Keratinocyte (primary cell): Measurements from ENCODE around the gene ZNF283. TPM values are rescaled to one million over a fixed set of nuclear protein-coding genes. Genes with fewer than 3 reads are reported as not detected.

Source experiments
- DNase-seq: peaks from one replicate; pipeline ENCODE4 v3.0.0-alpha.2; 2011; ENCODE audit warnings: low read depth, missing footprints, low spot score
- FAIRE-seq: peaks from 2 replicates; lab custom pipeline; 2011; peaks lifted over from hg19 to GRCh38; lab: Jason Lieb, UNC
- H2AFZ ChIP-seq: 2 replicates; pipeline ENCODE4 v1.6.0; 2012; ENCODE audit warnings: low read length, control low read depth, inconsistent platforms; ENCODE audit not compliant: control insufficient read depth
- H3K27ac ChIP-seq: 2 replicates; pipeline ENCODE4 v1.5.1; 2011; ENCODE audit warnings: low read length; ENCODE audit not compliant: control insufficient read depth, insufficient read depth
- H3K27me3 ChIP-seq: 3 replicates; pipeline ENCODE4 v1.6.0; 2011; ENCODE audit warnings: low read length; ENCODE audit not compliant: control insufficient read depth, insufficient read depth; ENCODE audit errors: extremely low read depth
- H3K36me3 ChIP-seq, 2 experiments: 2 replicates in 1 of 2; 3 replicates in 1 of 2; pipeline ENCODE4 v1.5.1; 2011; ENCODE audit warnings: low read length in 2 of 2, mild to moderate bottlenecking in 1 of 2; ENCODE audit not compliant: control insufficient read depth in 2 of 2, insufficient read depth in 2 of 2; ENCODE audit errors: extremely low read depth in 1 of 2
- H3K4me1 ChIP-seq: 3 replicates; pipeline ENCODE4 v1.5.1; 2011; ENCODE audit warnings: low read length; ENCODE audit not compliant: control insufficient read depth, insufficient read depth; ENCODE audit errors: extremely low read depth
- H3K4me2 ChIP-seq: 3 replicates; pipeline ENCODE4 v1.6.0; 2011; ENCODE audit warnings: low read depth, low read length; ENCODE audit not compliant: control insufficient read depth, insufficient read depth; ENCODE audit errors: extremely low read depth
- H3K4me3 ChIP-seq, 3 experiments: fragments of 200-600 bp in 1 of 3; sonication (generic) in 1 of 3; 2 replicates in 2 of 3; 3 replicates in 1 of 3; pipeline ENCODE4 v1.5.1; 2011 to 2016; ENCODE audit warnings: low read length in 3 of 3, mild to moderate bottlenecking in 3 of 3, control low read depth in 2 of 3, inconsistent platforms in 1 of 3, low read depth in 1 of 3, mixed read lengths in 1 of 3, mixed run types in 1 of 3, moderate library complexity in 1 of 3; ENCODE audit not compliant: control insufficient read depth in 2 of 3, insufficient read depth in 2 of 3; ENCODE audit errors: extremely low read depth in 1 of 3
- H3K79me2 ChIP-seq: 2 replicates; pipeline ENCODE4 v1.6.0; 2012; ENCODE audit warnings: low read length; ENCODE audit not compliant: control insufficient read depth, insufficient read depth
- H3K9ac ChIP-seq: 3 replicates; pipeline ENCODE4 v1.6.0; 2011; ENCODE audit warnings: low read length; ENCODE audit not compliant: control insufficient read depth, insufficient read depth; ENCODE audit errors: extremely low read depth
- H3K9me1 ChIP-seq: 3 replicates; pipeline ENCODE4 v1.6.0; 2011; ENCODE audit warnings: low read length; ENCODE audit not compliant: control insufficient read depth, insufficient read depth; ENCODE audit errors: extremely low read depth
- H3K9me3 ChIP-seq: 2 replicates; pipeline ENCODE4 v1.5.1; 2012; ENCODE audit warnings: low read depth, low read length; ENCODE audit not compliant: control insufficient read depth
- H4K20me1 ChIP-seq: 3 replicates; pipeline ENCODE4 v1.6.0; 2011; ENCODE audit warnings: low read length; ENCODE audit not compliant: control insufficient read depth, insufficient read depth; ENCODE audit errors: extremely low read depth
- EZH2 ChIP-seq: IDR thresholded peaks from one replicate; pipeline ENCODE4 v1.6.1; 2012; ENCODE audit warnings: inconsistent platforms, mild to moderate bottlenecking, low read length, moderate library complexity
- dilution Hi-C: fragments of 300-500 bp; cut with MboI; formaldehyde crosslinking; loops from one replicate; pipeline ENCODE4 v1.7.0; 2020; ENCODE audit warnings: low sequenced_read_pairs; ENCODE audit not compliant: extremely low pct_ligation_motif_present
- polyA minus RNA-seq, 3 experiments: library from RNA; depleted of rRNA, polyadenylated mRNA; stranded (reverse); fragments of >200 nt; gene quantifications; 1 replicate in 1 of 3; 2 replicates in 1 of 3; 3 replicates in 1 of 3; pipeline ENCODE4 v1.2.3, GENCODE V29; 2011
- polyA plus RNA-seq, 5 experiments: library from polyadenylated mRNA; depleted of rRNA in 3 of 5; stranded (reverse) in 3 of 5; stranded (forward) in 1 of 5; unstranded in 1 of 5; fragments of >200 nt; gene quantifications; 1 replicate in 1 of 5; 2 replicates in 3 of 5; 3 replicates in 1 of 5; pipeline versions ENCODE4 v1.2.1 to v1.2.3, GENCODE V29; 2011 to 2012; ENCODE audit warnings: missing spikeins in 2 of 5, low read depth in 1 of 5, low replicate concordance in 1 of 5
- TF ChIP-seq, protein P1 (sequence below), 3 experiments: IDR thresholded peaks in 1 of 3; conservative IDR thresholded peaks in 1 of 3; optimal IDR thresholded peaks in 1 of 3; 2 replicates in 2 of 3; 3 replicates in 1 of 3; pipeline versions ENCODE3 to v1.5.1; 2011; ENCODE audit warnings: low read length in 3 of 3, mild to moderate bottlenecking in 3 of 3, moderate library complexity in 2 of 3, control low read depth in 1 of 3, inconsistent platforms in 1 of 3; ENCODE audit not compliant: insufficient read depth in 2 of 3; ENCODE audit errors: extremely low read depth in 1 of 3

ZNF283 gene
- polyA plus RNA-seq (3.5 to 7.7 TPM (median 5.7 TPM) in 3 replicates), polyA minus RNA-seq (7.8 to 15.1 TPM (median 11.2 TPM) in 3 replicates)
- 3.8 TPM for polyA plus RNA-seq (2011; ENCODE audit: low read depth)
- polyA plus RNA-seq (2011; cell fraction: cytosol; rRNA removed): 2.1 and 2.9 TPM in 2 replicates
- 10.7 and 11.8 TPM in 2 replicates for polyA plus RNA-seq (2011; cell fraction: nucleus; rRNA removed)
- polyA plus RNA-seq (2012; ENCODE audit: low replicate concordance): 4.4 and 5.2 TPM in 2 replicates
- 5.4 TPM for polyA minus RNA-seq (2011; cell fraction: cytosol; rRNA and poly(A)+ RNA removed)
- polyA minus RNA-seq (2011; cell fraction: nucleus; rRNA and poly(A)+ RNA removed): 12.8 and 21.1 TPM in 2 replicates

DNA sequence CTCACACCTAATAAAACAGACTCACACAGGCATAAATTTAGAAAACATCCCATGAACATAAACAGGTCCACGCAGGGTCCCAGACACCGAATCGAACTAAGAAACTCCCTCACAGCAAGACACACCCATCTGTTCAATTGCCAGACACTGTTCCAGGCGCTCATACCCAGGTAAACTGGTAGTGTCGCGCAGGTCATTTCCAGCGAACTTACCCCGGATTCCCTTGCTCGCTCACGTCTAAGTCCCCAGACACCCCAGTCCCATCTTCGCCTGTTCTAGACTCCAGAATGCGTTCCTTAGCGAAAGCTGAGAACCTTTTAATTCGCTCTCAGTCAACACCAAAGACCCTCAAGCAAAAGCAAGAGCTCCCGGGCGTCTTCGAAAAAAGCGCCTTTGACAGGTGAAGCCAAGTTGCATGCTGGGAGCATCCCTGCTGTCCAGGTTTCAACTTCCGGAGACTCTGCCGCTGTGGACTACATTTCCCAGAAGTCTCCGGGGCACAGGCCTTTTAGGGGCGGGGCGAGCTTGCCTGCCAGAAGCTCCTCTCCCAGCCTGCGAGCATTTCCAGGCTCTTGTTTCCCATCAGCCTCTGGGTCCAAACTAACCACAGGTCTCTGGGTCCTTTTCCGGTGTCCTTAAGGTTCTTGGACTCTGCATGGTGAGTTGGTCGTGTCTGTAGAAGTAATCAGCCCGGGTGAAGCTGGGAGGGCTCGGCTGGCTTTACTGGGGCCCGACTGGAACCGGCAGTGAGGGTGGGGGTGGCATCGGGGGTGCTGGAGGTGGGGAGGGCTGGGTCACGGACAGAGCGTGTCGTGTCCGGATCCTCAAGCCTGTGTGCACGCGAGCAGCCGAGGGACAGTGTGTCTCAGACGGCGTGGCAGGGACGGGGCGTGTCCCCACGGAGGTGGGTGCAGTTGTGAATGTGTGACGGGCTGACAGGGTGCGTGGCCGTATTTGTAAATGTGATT is at the start of gene ZNF283:
Gene ZNF283, plus strand, starts transcription at position 535 of the 968 bp plus-strand sequence. CDS start 6,184 bp downstream, outside the sequence.
- Histone ChIP-seq H3K27ac (peak within 1 kb of the TSS; percentile 55), H3K9ac (peak within 1 kb of the TSS; percentile 77), H3K36me3 (peaks cover 2 to 12% of the 10 kb centered on the region in 2 experiments), H3K9me3 (no peaks in the 10 kb centered on the region), H4K20me1 (no peaks in the 10 kb centered on the region), H3K27me3 (no peaks in the 10 kb centered on the region), H3K4me1 (peaks cover 3% of the 10 kb centered on the region), H3K79me2 (peaks cover 6% of the 10 kb centered on the region), H2AFZ (peak within 1 kb of the TSS; percentile 93), H3K4me2 (peak within 1 kb of the TSS; percentile 95), H3K4me3 (peak within 1 kb of the TSS; percentile 68 to 80 (median 72)), H3K9me1 (no peaks in the 10 kb centered on the region)
- DNase-seq (peak; percentile 59), FAIRE-seq (peak; percentile 62)
- dilution Hi-C loops: no loop called here
- TF ChIP-seq, protein P1, sequence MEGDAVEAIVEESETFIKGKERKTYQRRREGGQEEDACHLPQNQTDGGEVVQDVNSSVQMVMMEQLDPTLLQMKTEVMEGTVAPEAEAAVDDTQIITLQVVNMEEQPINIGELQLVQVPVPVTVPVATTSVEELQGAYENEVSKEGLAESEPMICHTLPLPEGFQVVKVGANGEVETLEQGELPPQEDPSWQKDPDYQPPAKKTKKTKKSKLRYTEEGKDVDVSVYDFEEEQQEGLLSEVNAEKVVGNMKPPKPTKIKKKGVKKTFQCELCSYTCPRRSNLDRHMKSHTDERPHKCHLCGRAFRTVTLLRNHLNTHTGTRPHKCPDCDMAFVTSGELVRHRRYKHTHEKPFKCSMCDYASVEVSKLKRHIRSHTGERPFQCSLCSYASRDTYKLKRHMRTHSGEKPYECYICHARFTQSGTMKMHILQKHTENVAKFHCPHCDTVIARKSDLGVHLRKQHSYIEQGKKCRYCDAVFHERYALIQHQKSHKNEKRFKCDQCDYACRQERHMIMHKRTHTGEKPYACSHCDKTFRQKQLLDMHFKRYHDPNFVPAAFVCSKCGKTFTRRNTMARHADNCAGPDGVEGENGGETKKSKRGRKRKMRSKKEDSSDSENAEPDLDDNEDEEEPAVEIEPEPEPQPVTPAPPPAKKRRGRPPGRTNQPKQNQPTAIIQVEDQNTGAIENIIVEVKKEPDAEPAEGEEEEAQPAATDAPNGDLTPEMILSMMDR (optimal IDR thresholded peaks at IDR 0.05 in 1 of 3, IDR thresholded peaks at IDR 0.05 in 1 of 3, conservative IDR thresholded peaks at IDR 0.05 in 1 of 3; ENCODE audit: extremely low read depth in 1 of 3, insufficient read depth in 2 of 3, low read length in 3 of 3): no peak
- TF ChIP-seq EZH2: no peak

DNA sequence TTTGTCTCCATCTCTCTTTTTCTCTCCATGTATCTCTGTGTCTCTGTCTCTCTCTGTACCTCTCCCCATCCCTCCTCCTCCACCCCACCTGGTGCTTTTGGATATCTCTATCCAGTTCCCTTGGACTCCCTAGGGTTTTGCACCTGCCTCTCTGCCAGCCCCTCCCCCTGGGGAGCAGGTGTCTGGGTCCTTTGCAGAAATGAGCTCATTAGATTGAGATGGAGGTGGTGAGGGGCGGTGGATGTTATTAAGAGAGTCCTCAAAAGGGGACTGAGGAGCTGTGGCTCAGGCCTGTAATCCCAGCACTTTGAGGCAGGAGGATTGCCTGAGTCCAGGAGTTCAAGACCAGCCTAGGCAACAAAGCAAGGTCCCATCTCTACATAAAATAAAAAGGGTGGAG is 48.5 kb upstream of the ZNF283 start:
- H4K20me1 ChIP-seq: no peaks in the 10 kb centered on the region
- FAIRE-seq (no peak), DNase-seq (no peak)
- peaks cover 52% of the 10 kb centered on the region for H3K4me1 ChIP-seq
- H3K9me1 ChIP-seq: no peaks in the 10 kb centered on the region
- dilution Hi-C loops: no loop called here
- H3K27ac ChIP-seq: no peak overlapping the region
- H3K4me2 ChIP-seq: no peak overlapping the region
- H3K36me3 ChIP-seq: no peaks in the 10 kb centered on the region
- no peak for TF ChIP-seq EZH2
- TF ChIP-seq, protein P1 (optimal IDR thresholded peaks at IDR 0.05 in 1 of 3, IDR thresholded peaks at IDR 0.05 in 1 of 3, conservative IDR thresholded peaks at IDR 0.05 in 1 of 3; ENCODE audit: extremely low read depth in 1 of 3, insufficient read depth in 2 of 3, low read length in 3 of 3): no peak
- H3K4me3 ChIP-seq: no peak overlapping the region
- no peak overlapping the region for H2AFZ ChIP-seq
- H3K79me2 ChIP-seq: peaks cover 3% of the 10 kb centered on the region
- no peaks in the 10 kb centered on the region for H3K27me3 ChIP-seq
- no peak overlapping the region for H3K9ac ChIP-seq
- H3K9me3 ChIP-seq: no peaks in the 10 kb centered on the region
